ENCODE data around the gene PDPK1. TPM values are rescaled to one million over a fixed set of nuclear protein-coding genes. Genes with fewer than 3 reads are reported as not detected.
A peak's percentile ranks its signal among the peaks of the same experiment; 100 is the strongest.

The PDPK1 gene
- total and polyA plus RNA-seq, 2 experiments from 2014 or later, result 27.1 to 29.8 TPM

DNA sequence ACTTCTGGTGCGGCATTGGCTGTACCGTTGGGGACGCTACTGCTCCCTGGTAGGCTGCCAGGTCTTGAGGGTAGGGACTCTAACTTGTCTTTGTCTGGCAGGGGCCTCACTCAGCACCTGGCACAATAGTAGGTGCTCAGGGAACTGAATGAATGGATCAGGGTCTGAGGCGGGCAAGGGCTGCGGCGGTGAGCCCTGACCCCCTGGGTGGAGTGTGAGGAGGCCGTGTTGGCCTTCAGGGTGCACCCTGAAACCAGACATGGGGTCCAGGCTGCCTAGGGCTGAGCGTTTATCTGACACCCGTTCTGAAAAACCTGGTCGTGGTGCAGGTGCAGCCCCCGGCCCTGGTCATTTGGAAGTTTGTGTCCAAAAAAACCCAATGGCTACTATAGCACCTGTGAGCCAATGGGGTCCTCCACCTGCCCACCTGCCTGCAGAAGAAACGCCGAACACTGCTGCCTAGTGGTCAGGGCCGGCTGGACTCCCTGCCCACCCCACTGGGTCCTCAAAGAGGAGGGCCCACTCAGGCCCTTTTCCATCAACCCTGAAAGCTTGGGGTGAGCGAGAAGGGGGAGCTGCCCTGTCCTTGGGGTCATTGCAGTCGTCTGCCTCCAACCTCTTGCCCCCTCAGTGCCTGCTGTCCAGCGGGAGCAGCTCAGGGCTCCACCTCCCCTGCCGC lies 29.0 kb upstream of the PDPK1 start:
- Histone ChIP-seq H4K20me1 (ENCODE audit: insufficient read depth, poor library complexity, severe bottlenecking) (no peaks in the 10 kb centered on the region), H3K79me2 (peaks cover under 1% of the 10 kb centered on the region), H3K9me3 (ENCODE audit: low read depth) (no peaks in the 10 kb centered on the region), H3K27ac (no peak overlapping the region), H3K36me3 (replicated peaks; ENCODE audit: insufficient read depth, low read depth) (no peaks in the 10 kb centered on the region), H2AFZ (no peak overlapping the region), H3K4me1 (ENCODE audit: insufficient read depth) (peaks cover 8% of the 10 kb centered on the region), H3K9me2 (replicated peaks; ENCODE audit: insufficient read depth) (no peaks in the 10 kb centered on the region), H3K4me3 (no peak overlapping the region), H3K27me3 (no peaks in the 10 kb centered on the region), H3K4me2 (no peak overlapping the region)
- no peak for TF ChIP-seq EZH2 (IDR thresholded peaks at IDR 0.05; ENCODE audit: borderline replicate concordance)
- no peak for TF ChIP-seq EZH2phosphoT487 (IDR thresholded peaks at IDR 0.05; ENCODE audit: low read depth, severe bottlenecking, unreplicated experiment)
- TF ChIP-seq, protein P1, sequence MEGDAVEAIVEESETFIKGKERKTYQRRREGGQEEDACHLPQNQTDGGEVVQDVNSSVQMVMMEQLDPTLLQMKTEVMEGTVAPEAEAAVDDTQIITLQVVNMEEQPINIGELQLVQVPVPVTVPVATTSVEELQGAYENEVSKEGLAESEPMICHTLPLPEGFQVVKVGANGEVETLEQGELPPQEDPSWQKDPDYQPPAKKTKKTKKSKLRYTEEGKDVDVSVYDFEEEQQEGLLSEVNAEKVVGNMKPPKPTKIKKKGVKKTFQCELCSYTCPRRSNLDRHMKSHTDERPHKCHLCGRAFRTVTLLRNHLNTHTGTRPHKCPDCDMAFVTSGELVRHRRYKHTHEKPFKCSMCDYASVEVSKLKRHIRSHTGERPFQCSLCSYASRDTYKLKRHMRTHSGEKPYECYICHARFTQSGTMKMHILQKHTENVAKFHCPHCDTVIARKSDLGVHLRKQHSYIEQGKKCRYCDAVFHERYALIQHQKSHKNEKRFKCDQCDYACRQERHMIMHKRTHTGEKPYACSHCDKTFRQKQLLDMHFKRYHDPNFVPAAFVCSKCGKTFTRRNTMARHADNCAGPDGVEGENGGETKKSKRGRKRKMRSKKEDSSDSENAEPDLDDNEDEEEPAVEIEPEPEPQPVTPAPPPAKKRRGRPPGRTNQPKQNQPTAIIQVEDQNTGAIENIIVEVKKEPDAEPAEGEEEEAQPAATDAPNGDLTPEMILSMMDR (IDR thresholded peaks at IDR 0.05; ENCODE audit: poor library complexity), result no peak
- 92% methylated on average over 18 of the region's 18 CpGs for WGBS (ENCODE audit: low lambda C conversion rate, missing lambda C conversion rate)
- DNase-seq (ENCODE audit: low spot score), result no peak

DNA sequence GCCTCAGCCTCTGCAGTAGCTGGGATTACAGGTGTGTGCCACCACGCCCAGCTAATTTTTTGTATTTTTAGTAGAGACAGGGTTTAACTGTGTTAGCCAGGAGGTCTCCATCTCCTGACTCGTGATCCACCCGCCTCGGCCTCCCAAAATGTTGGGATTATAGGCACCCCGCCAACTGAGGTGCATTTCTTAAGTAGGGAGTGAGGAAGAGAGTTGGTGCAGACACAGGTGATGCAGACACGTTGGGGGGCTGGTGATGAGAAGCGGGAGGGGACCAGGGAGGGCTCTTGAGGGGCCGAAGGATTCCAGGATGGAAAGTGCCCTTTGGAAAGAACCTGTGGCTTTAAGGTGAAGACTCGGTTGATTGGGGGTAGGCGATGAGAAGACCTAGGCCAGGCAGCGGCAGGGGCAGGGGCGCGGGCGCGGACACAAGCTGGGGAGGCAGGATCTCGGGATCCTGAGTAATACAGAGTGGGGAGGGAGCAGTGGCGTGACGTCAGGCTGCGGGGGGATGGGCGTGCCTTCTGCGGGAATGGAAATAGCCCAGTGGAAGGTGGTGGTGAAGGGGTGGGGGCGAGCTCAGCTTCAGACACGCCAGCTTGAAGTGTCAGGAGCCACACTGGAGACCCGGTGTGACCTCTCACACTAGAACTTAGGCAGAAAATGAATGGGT lies 26.6 kb upstream of the PDPK1 start:
- DNase-seq (ENCODE audit: low spot score), result peak; percentile 74
- Histone ChIP-seq H3K4me2 (no peak overlapping the region), H4K20me1 (ENCODE audit: insufficient read depth, poor library complexity, severe bottlenecking) (peaks cover 20% of the 10 kb centered on the region), H3K9me3 (ENCODE audit: low read depth) (no peaks in the 10 kb centered on the region), H3K4me3 (no peak overlapping the region), H2AFZ (no peak overlapping the region), H3K27me3 (no peaks in the 10 kb centered on the region), H3K79me2 (peaks cover 25% of the 10 kb centered on the region), H3K4me1 (ENCODE audit: insufficient read depth) (peaks cover 17% of the 10 kb centered on the region), H3K27ac (no peak overlapping the region), H3K9me2 (replicated peaks; ENCODE audit: insufficient read depth) (no peaks in the 10 kb centered on the region), H3K36me3 (replicated peaks; ENCODE audit: insufficient read depth, low read depth) (no peaks in the 10 kb centered on the region)
- WGBS (ENCODE audit: low lambda C conversion rate, missing lambda C conversion rate), result 76% methylated on average over 13 of the region's 24 CpGs
- no peak for TF ChIP-seq EZH2phosphoT487 (IDR thresholded peaks at IDR 0.05; ENCODE audit: low read depth, severe bottlenecking, unreplicated experiment)
- TF ChIP-seq, protein P1 (IDR thresholded peaks at IDR 0.05; ENCODE audit: poor library complexity), result no peak
- TF ChIP-seq EZH2 (IDR thresholded peaks at IDR 0.05; ENCODE audit: borderline replicate concordance), result no peak

DNA sequence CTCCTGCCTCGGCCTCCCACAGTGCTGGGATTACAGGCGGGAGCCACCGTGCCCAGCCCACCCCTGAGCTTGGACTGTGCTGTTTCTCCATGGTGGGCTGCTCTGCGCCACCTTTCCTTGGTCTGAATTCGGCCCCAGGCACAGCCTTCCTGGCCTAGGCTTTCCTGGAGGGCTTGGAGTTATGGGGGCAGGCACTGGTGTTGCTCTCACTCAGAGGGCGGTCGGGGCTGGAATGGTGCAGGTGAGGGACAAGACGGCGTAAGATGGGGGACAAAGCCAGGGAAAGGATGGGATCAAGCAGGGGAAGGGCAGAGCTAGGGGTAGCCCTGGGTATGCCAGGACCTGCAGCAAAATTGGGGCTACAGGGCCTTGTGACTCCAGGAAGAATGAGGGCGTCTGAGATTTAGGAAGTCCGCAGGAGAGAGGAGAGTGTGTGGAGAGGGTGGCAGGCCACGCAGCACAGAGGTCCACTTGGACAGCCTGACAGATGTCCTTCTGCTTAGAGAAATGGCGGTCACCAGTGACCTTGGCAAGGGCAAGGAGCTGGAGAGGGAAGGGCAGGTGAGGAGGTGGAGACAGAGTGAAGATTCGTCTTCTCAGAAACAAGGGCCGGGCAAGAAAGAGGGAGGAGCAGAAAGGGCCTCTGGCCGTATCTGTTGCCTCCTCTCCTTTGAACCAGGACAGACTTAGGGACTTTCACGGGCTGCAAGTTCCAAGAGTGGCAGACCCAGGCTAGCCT lies 25.7 kb upstream of the PDPK1 start:
- H3K9me2 ChIP-seq (replicated peaks; ENCODE audit: insufficient read depth), result no peaks in the 10 kb centered on the region
- peaks cover 34% of the 10 kb centered on the region for H3K79me2 ChIP-seq
- peak overlapping the region; percentile 100 for H3K27ac ChIP-seq
- TF ChIP-seq, protein P1 (IDR thresholded peaks at IDR 0.05; ENCODE audit: poor library complexity), result no peak
- no peak for TF ChIP-seq EZH2 (IDR thresholded peaks at IDR 0.05; ENCODE audit: borderline replicate concordance)
- TF ChIP-seq EZH2phosphoT487 (IDR thresholded peaks at IDR 0.05; ENCODE audit: low read depth, severe bottlenecking, unreplicated experiment), result no peak
- H4K20me1 ChIP-seq (ENCODE audit: insufficient read depth, poor library complexity, severe bottlenecking), result peaks cover 29% of the 10 kb centered on the region
- H3K4me1 ChIP-seq (ENCODE audit: insufficient read depth), result peaks cover 26% of the 10 kb centered on the region
- H2AFZ ChIP-seq, result no peak overlapping the region
- no peaks in the 10 kb centered on the region for H3K9me3 ChIP-seq (ENCODE audit: low read depth)
- DNase-seq (ENCODE audit: low spot score), result no peak
- no peak overlapping the region for H3K4me3 ChIP-seq
- H3K27me3 ChIP-seq, result no peaks in the 10 kb centered on the region
- peak overlapping the region; percentile 98 for H3K4me2 ChIP-seq
- WGBS (ENCODE audit: low lambda C conversion rate, missing lambda C conversion rate), result 86% methylated on average over 17 of the region's 17 CpGs
- H3K36me3 ChIP-seq (replicated peaks; ENCODE audit: insufficient read depth, low read depth), result no peaks in the 10 kb centered on the region
